HepG2 (cell line): ENCODE data around the gene IGFLR1. TPM values are rescaled to one million over a fixed set of nuclear protein-coding genes. Genes with fewer than 3 reads are reported as not detected.

ENCODE experiments used
- ATAC-seq: fragments of 200-7000 bp; cut with Tn5 transposase; 3 replicates; pipeline ENCODE4 v1.9.1; 2020; ENCODE audit warnings: mild to moderate bottlenecking, moderate library complexity
- BruUV-seq: library from RNA; stranded (reverse); fragments of 400-500 nt; replicated peaks from 2 replicates; lab custom pipeline; 2021; lab: Mats Ljungman, UMichigan
- CTCF ChIA-PET: fragments of 300-600 bp; formaldehyde crosslinking; extraction: SDS; loops from one replicate; lab custom pipeline; 2021; ENCODE audit warnings: low total read pairs, inconsistent platforms, low intra/inter-chr PET ratio; lab: Yijun Ruan, JAX
- POLR2A ChIA-PET: fragments of 350-600 bp; sonication (Branson Sonifier 250); formaldehyde crosslinking; loops from one replicate; lab custom pipeline; 2020; ENCODE audit warnings: antibody characterized with exemption, inconsistent platforms; lab: Yijun Ruan, JAX
- DNase-seq: peaks from one replicate; pipeline ENCODE4 v3.0.0-alpha.2; 2015; ENCODE audit warnings: low spot score
- FAIRE-seq: peaks from 3 replicates; lab custom pipeline; 2011; peaks lifted over from hg19 to GRCh38; lab: Jason Lieb, UNC
- H2AFZ ChIP-seq: one replicate; pipeline ENCODE4 v1.6.1; 2011; ENCODE audit warnings: low read length, inconsistent platforms
- H3K27ac ChIP-seq: fragments of 300-600 bp; 3 replicates; pipeline ENCODE4 v1.8.0; 2011; ENCODE audit warnings: mixed run types, mild to moderate bottlenecking, mixed read lengths, low read length, inconsistent platforms; ENCODE audit not compliant: insufficient read depth; ENCODE audit errors: extremely low read length
- H3K27me3 ChIP-seq, 2 experiments: fragments of 200-600 bp in 1 of 2; 2 replicates in 1 of 2; 3 replicates in 1 of 2; pipeline versions ENCODE4 v1.6.0 to v1.8.0; 2011; ENCODE audit warnings: low read length in 2 of 2, mild to moderate bottlenecking in 2 of 2, moderate library complexity in 2 of 2, inconsistent platforms in 1 of 2; ENCODE audit not compliant: insufficient read depth in 2 of 2, control insufficient read depth in 1 of 2
- H3K36me3 ChIP-seq, 2 experiments: fragments of 200-600 bp in 1 of 2; replicated peaks in 1 of 2; 2 replicates in 1 of 2; 3 replicates in 1 of 2; pipeline versions ENCODE4 v1.5.1 to v1.8.0; 2011; ENCODE audit warnings: low read length in 2 of 2, inconsistent platforms in 1 of 2; ENCODE audit not compliant: insufficient read depth in 2 of 2, control insufficient read depth in 1 of 2
- H3K4me1 ChIP-seq: 2 replicates; pipeline ENCODE4 v1.5.1; 2012; ENCODE audit warnings: low read length, inconsistent platforms; ENCODE audit not compliant: insufficient read depth
- H3K4me2 ChIP-seq: 2 replicates; pipeline ENCODE4 v1.6.0; 2011; ENCODE audit warnings: low read depth, low read length, inconsistent platforms
- H3K4me3 ChIP-seq, 3 experiments: fragments of 200-600 bp in 1 of 3; sonication (generic), shearing (Covaris generic) in 1 of 3; replicated peaks in 1 of 3; 2 replicates each; pipeline ENCODE4 v1.5.1; 2011 to 2016; ENCODE audit warnings: low read length in 3 of 3, inconsistent platforms in 2 of 3, low read depth in 2 of 3, mild to moderate bottlenecking in 2 of 3, control low read depth in 1 of 3, mixed read lengths in 1 of 3; ENCODE audit not compliant: insufficient read depth in 1 of 3
- H3K79me2 ChIP-seq: one replicate; pipeline ENCODE4 v1.6.1; 2011; ENCODE audit warnings: low read length, inconsistent platforms; ENCODE audit not compliant: insufficient read depth
- H3K9ac ChIP-seq: 2 replicates; pipeline ENCODE4 v1.6.0; 2011; ENCODE audit warnings: mild to moderate bottlenecking, low read depth, low read length, inconsistent platforms; ENCODE audit not compliant: insufficient read depth
- H3K9me3 ChIP-seq: 2 replicates; pipeline ENCODE4 v1.5.1; 2012; ENCODE audit warnings: mild to moderate bottlenecking, low read length
- H4K20me1 ChIP-seq: 2 replicates; pipeline ENCODE4 v1.6.0; 2011; ENCODE audit warnings: inconsistent platforms, mild to moderate bottlenecking, low read length, moderate library complexity; ENCODE audit not compliant: insufficient read depth
- MYPOP ChIP-seq: sonication (generic); formaldehyde crosslinking; IDR thresholded peaks from 2 replicates; pipeline ENCODE4 v1.8.1; 2023; ENCODE audit warnings: mild to moderate bottlenecking, moderate library complexity, missing genetic modification reagents
- SALL1 ChIP-seq: sonication (generic); formaldehyde crosslinking; IDR thresholded peaks from 2 replicates; pipeline ENCODE4 v1.8.0; 2022; ENCODE audit warnings: mild to moderate bottlenecking, missing genetic modification reagents
- THRA ChIP-seq: sonication (generic); formaldehyde crosslinking; IDR thresholded peaks from 2 replicates; pipeline ENCODE4 v1.4.0; 2020; ENCODE audit warnings: missing genetic modification reagents, borderline replicate concordance
- UBTF ChIP-seq: sonication (generic); formaldehyde crosslinking; IDR thresholded peaks from 2 replicates; pipeline ENCODE4 v1.4.0; 2020; ENCODE audit warnings: mild to moderate bottlenecking, missing genetic modification reagents
- ZFX ChIP-seq: sonication (generic); formaldehyde crosslinking; IDR thresholded peaks from 2 replicates; pipeline ENCODE4 v1.4.0; 2020; ENCODE audit warnings: mild to moderate bottlenecking, low read depth, missing genetic modification reagents, moderate library complexity
- ZNF570 ChIP-seq: sonication (generic); formaldehyde crosslinking; IDR thresholded peaks from 2 replicates; pipeline ENCODE4 v1.4.0; 2020; ENCODE audit warnings: mild to moderate bottlenecking, missing genetic modification reagents, borderline replicate concordance
- ZNF687 ChIP-seq: sonication (generic); formaldehyde crosslinking; IDR thresholded peaks from 2 replicates; pipeline ENCODE4 v1.5.1; 2020; ENCODE audit warnings: mild to moderate bottlenecking, missing genetic modification reagents, moderate library complexity
- ZNF780A ChIP-seq: sonication (generic); formaldehyde crosslinking; IDR thresholded peaks from 2 replicates; pipeline ENCODE4 v1.8.0; 2022; ENCODE audit warnings: mild to moderate bottlenecking, missing genetic modification reagents, moderate library complexity
- WGBS: methylation state at CpG from one replicate; pipeline ENCODE4 v1.1.6; 2017; ENCODE audit warnings: low lambda C conversion rate; 5-methylcytosine and 5-hydroxymethylcytosine counted together
- in situ Hi-C: cut with HindIII; loops from 2 replicates; pipeline ENCODE4 v1.10.0; 2017; ENCODE audit warnings: low pct_unique_long_range_greater_than_20kb; ENCODE audit not compliant: extremely low pct_ligation_motif_present
- intact Hi-C: fragments of 100-400 bp; cut with micrococcal nuclease; formaldehyde crosslinking; loops from one replicate; pipeline ENCODE4 v1.10.0; 2022; ENCODE audit not compliant: unreplicated experiment
- polyA plus RNA-seq, 8 experiments: library from polyadenylated mRNA; depleted of rRNA in 3 of 8; stranded (reverse) in 7 of 8; unstranded in 1 of 8; fragments of >200 nt; fragmentation: Illumina TruSeq in 4 of 8; extraction: Trizol in 4 of 8; gene quantifications; 2 replicates each; pipeline versions ENCODE4 v1.2.1 to v1.2.3, GENCODE V29; 2011 to 2016; ENCODE audit warnings: low read depth in 4 of 8, missing spikeins in 1 of 8, mixed read lengths in 1 of 8; ENCODE audit not compliant: insufficient read depth in 1 of 8
- total RNA-seq, 5 experiments: library from RNA; depleted of rRNA; stranded (reverse); fragments of >200 nt; fragmentation: Illumina TruSeq; extraction: Trizol; gene quantifications; 2 replicates each; pipeline ENCODE4 v1.2.3, GENCODE V29; 2016; ENCODE audit warnings: low read depth in 1 of 5

Gene IGFLR1
- total and polyA plus RNA-seq, 2 of the 13 experiments (the other 11 are each of a cell fraction or from before 2014, with no cell fraction given): 5.4 to 8.9 TPM

GRCh38 chr19:35777086-35777841 lies 35.0 kb upstream of the IGFLR1 start:
- WGBS: 19% methylated on average over 18 of the region's 19 CpGs
- ChIA-PET CTCF (no interaction called here), POLR2A (interaction anchor here (1.0 to 1.8 kb wide), 4 partner anchors 9 to 37 kb away, joined by 3 to 6 read pairs (median 3); partner anchors contain the start of genes LIN37, PSENEN and U2AF1L4)
- Histone ChIP-seq H3K4me2 (peak overlapping the region; percentile 89), H3K27ac (no peak overlapping the region), H3K9me3 (no peaks in the 10 kb centered on the region), H4K20me1 (no peaks in the 10 kb centered on the region), H3K36me3 (peaks cover 0 to 2% of the 10 kb centered on the region in 2 experiments; a peak in 2 of 5 replicates), H3K4me3 (peak overlapping the region in 1 of 3 experiments; percentile 55; a peak in 3 of 6 replicates), H3K79me2 (no peaks in the 10 kb centered on the region), H3K4me1 (peaks cover 36% of the 10 kb centered on the region), H2AFZ (no peak overlapping the region), H3K27me3 (no peaks in the 10 kb centered on the region), H3K9ac (0 out of 2 replicates have a peak overlapping the region, but pooled peaks have one; percentile 11)
- BruUV-seq: no TSS peak
- FAIRE-seq: no peak
- intact Hi-C loops (loop anchor here (5.0 kb wide), 1 partner anchor 35 kb away; the partner anchor contains the start of gene PRODH2), in situ Hi-C loops (no loop called here)
- ATAC-seq: peak; percentile 68
- DNase-seq: peak; percentile 46
- TF ChIP-seq ZNF780A (CRISPR knock-in tag) (no peak), THRA (CRISPR knock-in tag) (peak; percentile 30; the same call in 1 of the 2 replicates), ZNF687 (CRISPR knock-in tag) (peak; percentile 70), ZFX (0 out of 2 replicates have a peak, but pooled peaks have one; percentile 13), UBTF (CRISPR knock-in tag) (peak; percentile 52), MYPOP (CRISPR knock-in tag) (0 out of 2 replicates have a peak, but pooled peaks have one; percentile 39), ZNF570 (CRISPR knock-in tag) (no peak), SALL1 (0 out of 2 replicates have a peak, but pooled peaks have one; percentile 10)
